OCI-LY7 (cell line): ENCODE results near the gene AMPD1. TPM values are rescaled to one million over a fixed set of nuclear protein-coding genes. Genes with fewer than 3 reads are reported as not detected.

Source experiments
- BruUV-seq: library from RNA; stranded (reverse); fragments of 400-500 nt; replicated peaks from 2 replicates; lab custom pipeline; 2021; lab: Mats Ljungman, UMichigan
- CTCF ChIA-PET: fragments of 300-600 bp; sonication (Branson Sonifier 250); formaldehyde crosslinking; loops from one replicate; lab custom pipeline; 2022; ENCODE audit warnings: antibody characterized with exemption; ENCODE audit not compliant: unreplicated experiment; lab: Charles Lee
- POLR2A ChIA-PET: fragments of 300-600 bp; sonication (Branson Sonifier 250); formaldehyde crosslinking; loops from one replicate; lab custom pipeline; 2022; ENCODE audit warnings: antibody characterized with exemption; lab: Charles Lee
- DNase-seq: peaks from one replicate; pipeline ENCODE4 v3.0.0-alpha.2; 2015; ENCODE audit warnings: low spot score
- H2AFZ ChIP-seq: fragments of 200-600 bp; sonication (generic), shearing (Covaris generic); 2 replicates; pipeline ENCODE4 v1.6.1; 2014; ENCODE audit warnings: mild to moderate bottlenecking, antibody characterized with exemption, low read length, moderate library complexity
- H3K27ac ChIP-seq: fragments of 200-600 bp; sonication (generic); 2 replicates; pipeline ENCODE4 v1.5.1; 2014; ENCODE audit warnings: mixed run types, low read depth, mild to moderate bottlenecking, moderate library complexity, low read length, inconsistent platforms; ENCODE audit not compliant: poor library complexity, severe bottlenecking
- H3K36me3 ChIP-seq: fragments of 200-600 bp; sonication (generic); 2 replicates; pipeline ENCODE4 v1.6.1; 2014; ENCODE audit warnings: mild to moderate bottlenecking, antibody characterized with exemption, low read length, moderate library complexity, mixed read lengths; ENCODE audit not compliant: insufficient read depth
- H3K4me1 ChIP-seq: fragments of 200-600 bp; sonication (generic); 2 replicates; pipeline ENCODE4 v1.5.1; 2014; ENCODE audit warnings: mild to moderate bottlenecking, low read length; ENCODE audit not compliant: insufficient read depth, poor library complexity, severe bottlenecking
- H3K4me2 ChIP-seq: fragments of 200-600 bp; sonication (generic); 2 replicates; pipeline ENCODE4 v1.6.1; 2014; ENCODE audit warnings: mild to moderate bottlenecking, low read length
- H3K4me3 ChIP-seq: fragments of 200-600 bp; sonication (generic); 2 replicates; pipeline ENCODE4 v1.5.1; 2014; ENCODE audit warnings: mild to moderate bottlenecking, low read depth, low read length; ENCODE audit not compliant: poor library complexity, severe bottlenecking
- H3K79me2 ChIP-seq: fragments of 200-600 bp; sonication (generic); 2 replicates; pipeline ENCODE4 v1.6.1; 2016; ENCODE audit warnings: low read depth, mild to moderate bottlenecking, low read length, moderate library complexity, mixed read lengths; ENCODE audit not compliant: insufficient read depth
- H3K9me2 ChIP-seq: fragments of 200-600 bp; sonication (generic); 2 replicates; pipeline ENCODE4 v1.6.1; 2016; ENCODE audit warnings: mild to moderate bottlenecking, low read length, mixed read lengths; ENCODE audit not compliant: insufficient read depth
- H3K9me3 ChIP-seq: fragments of 200-600 bp; sonication (generic); 2 replicates; pipeline ENCODE4 v1.6.1; 2014; ENCODE audit warnings: mild to moderate bottlenecking, mixed run types, low read length, mixed read lengths
- H4K20me1 ChIP-seq: fragments of 200-600 bp; sonication (generic); 2 replicates; pipeline ENCODE4 v1.6.1; 2014; ENCODE audit warnings: mild to moderate bottlenecking, antibody characterized with exemption, low read length, moderate library complexity, mixed read lengths; ENCODE audit not compliant: insufficient read depth
- CTCF ChIP-seq: fragments of 200-600 bp; sonication (generic); conservative IDR thresholded peaks from 2 replicates; pipeline ENCODE4 v1.5.1; 2014; ENCODE audit warnings: mild to moderate bottlenecking, antibody characterized with exemption, low read length, moderate library complexity, mixed read lengths
- EZH2phosphoT487 ChIP-seq: fragments of 200-600 bp; sonication (generic); IDR thresholded peaks from 2 replicates; pipeline ENCODE4 v1.6.1; 2018; ENCODE audit warnings: low read depth, borderline replicate concordance, mild to moderate bottlenecking, mixed run types, antibody characterized with exemption, low read length, moderate library complexity, mixed read lengths
- intact Hi-C: fragments of 100-400 bp; cut with micrococcal nuclease; formaldehyde crosslinking; loops from one replicate; pipeline ENCODE4 v1.10.0; 2022; ENCODE audit not compliant: unreplicated experiment
- total RNA-seq, 2 experiments: library from RNA; depleted of rRNA in 1 of 2; stranded (reverse); fragments of >200 nt in 1 of 2; shearing (Covaris generic) in 1 of 2; gene quantifications; 2 replicates each; pipeline ENCODE4 v1.2.3, GENCODE V29; 2014 to 2022

Gene AMPD1
- total RNA-seq, 2 experiments from 2014 or later, result not detected

- ChIA-PET CTCF (no interaction called here), POLR2A (interaction anchor here (0.5 kb wide), 1 partner anchor 304 kb away, joined by 3 read pairs; no protein-coding TSS in a partner anchor)
- intact Hi-C loops, result no loop called here
- Histone ChIP-seq H3K4me1 (no peaks in the 10 kb centered on the region), H3K9me2 (no peaks in the 10 kb centered on the region), H3K4me3 (no peak overlapping the region), H3K36me3 (no peaks in the 10 kb centered on the region), H3K27ac (no peak overlapping the region), H2AFZ (no peak overlapping the region), H3K9me3 (no peaks in the 10 kb centered on the region), H3K4me2 (no peak overlapping the region), H3K79me2 (no peaks in the 10 kb centered on the region), H4K20me1 (no peaks in the 10 kb centered on the region)
- DNase-seq, result no peak
- no peak for TF ChIP-seq CTCF
- no peak for TF ChIP-seq EZH2phosphoT487
- BruUV-seq, result no TSS peak
These were observed 6.8 kb downstream of the AMPD1 start for GRCh38 chr1:114688526-114688925.

DNA sequence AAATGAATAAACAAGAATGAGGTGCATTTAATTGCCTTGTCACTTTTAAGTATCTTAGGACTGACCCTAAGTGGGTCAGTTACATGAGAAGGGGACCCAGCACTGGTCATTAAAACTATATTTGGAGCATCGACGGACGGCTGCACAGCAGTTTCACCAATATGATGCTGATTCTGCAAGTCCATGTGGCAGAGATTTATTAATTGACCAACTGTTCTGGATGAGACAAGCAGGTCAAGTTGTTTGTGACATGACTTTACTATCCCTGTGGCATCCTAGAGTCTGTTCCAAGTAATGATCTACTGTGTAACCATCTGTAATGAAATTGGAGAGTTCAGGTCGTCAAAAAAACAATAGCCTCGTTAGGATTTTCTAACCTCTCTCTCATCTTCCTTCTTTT is 9.5 kb downstream of the AMPD1 start:
- ChIA-PET POLR2A (no interaction called here), CTCF (no interaction called here)
- intact Hi-C loops, result no loop called here
- H3K36me3 ChIP-seq, result no peaks in the 10 kb centered on the region
- H3K4me2 ChIP-seq, result no peak overlapping the region
- H3K9me2 ChIP-seq, result no peaks in the 10 kb centered on the region
- H2AFZ ChIP-seq, result no peak overlapping the region
- H3K4me1 ChIP-seq, result no peaks in the 10 kb centered on the region
- no peaks in the 10 kb centered on the region for H4K20me1 ChIP-seq
- DNase-seq, result no peak
- H3K4me3 ChIP-seq, result no peak overlapping the region
- H3K79me2 ChIP-seq, result no peaks in the 10 kb centered on the region
- no peaks in the 10 kb centered on the region for H3K9me3 ChIP-seq
- H3K27ac ChIP-seq, result no peak overlapping the region
- no TSS peak for BruUV-seq
- no peak for TF ChIP-seq EZH2phosphoT487
- TF ChIP-seq CTCF, result no peak

- Histone ChIP-seq H3K79me2 (no peaks in the 10 kb centered on the region), H3K27ac (no peak overlapping the region), H2AFZ (no peak overlapping the region), H3K9me2 (no peaks in the 10 kb centered on the region), H3K4me1 (no peaks in the 10 kb centered on the region), H3K4me2 (no peak overlapping the region), H3K4me3 (no peak overlapping the region), H3K36me3 (no peaks in the 10 kb centered on the region), H4K20me1 (no peaks in the 10 kb centered on the region), H3K9me3 (no peaks in the 10 kb centered on the region)
- no peak for DNase-seq
- ChIA-PET CTCF (no interaction called here), POLR2A (interaction anchor here (0.5 to 0.6 kb wide), 2 partner anchors 63 to 872 kb away, joined by 3 to 6 read pairs; no protein-coding TSS in a partner anchor)
- intact Hi-C loops, result loop anchor here (10.0 kb wide), 1 partner anchor 103 kb away; no protein-coding TSS in a partner anchor
- BruUV-seq, result no TSS peak
- TF ChIP-seq CTCF (no peak), EZH2phosphoT487 (no peak)
These were observed 17.7 kb downstream of the AMPD1 start for GRCh38 chr1:114677691-114678090.
